Activated T-cell treated with anti-CD3 and anti-CD28 coated beads for 4 hours (primary cell): ENCODE measurements around the gene LAPTM5.
"Not testable (repeated sequence)": the region's sequence is repeated elsewhere in the genome, so short reads cannot be mapped to it uniquely, and the experiment has no call there.

Source experiments
- DNase-seq: peaks from one replicate; pipeline ENCODE4 v3.0.0-alpha.2; 2020

Gene LAPTM5

GRCh38 chr1:30757352-30758120 lies at the start of gene LAPTM5:
LAPTM5 (minus strand) TSS chr1:30757774; CDS start chr1:30757745, 29 bp downstream.
- DNase-seq: no peak

GRCh38 chr1:30806381-30807317 lies 49.1 kb upstream of the LAPTM5 start:
- DNase-seq: no peak

- no peak for DNase-seq
Observed at GRCh38 chr1:30805304-30806003, 47.9 kb upstream of the LAPTM5 start.

- DNase-seq: no peak
Observed at GRCh38 chr1:30804822-30805221, 47.2 kb upstream of the LAPTM5 start.

- DNase-seq: no peak
Observed at GRCh38 chr1:30804352-30804751, 46.8 kb upstream of the LAPTM5 start.

- DNase-seq: no peak
Observed at GRCh38 chr1:30803562-30803961, 46.0 kb upstream of the LAPTM5 start.

- peak; percentile 83 for DNase-seq
Observed at GRCh38 chr1:30801771-30802198, 44.2 kb upstream of the LAPTM5 start.

GRCh38 chr1:30799233-30799511 lies 41.6 kb upstream of the LAPTM5 start:
- DNase-seq: no peak

GRCh38 chr1:30798389-30799232 lies 41.0 kb upstream of the LAPTM5 start:
- no peak for DNase-seq

GRCh38 chr1:30795026-30795425 lies 37.5 kb upstream of the LAPTM5 start:
- DNase-seq: no peak

- no peak for DNase-seq
Observed at GRCh38 chr1:30794260-30794659, 36.7 kb upstream of the LAPTM5 start.

- no peak for DNase-seq
Observed at GRCh38 chr1:30793209-30793608, 35.6 kb upstream of the LAPTM5 start.

- no peak for DNase-seq
Observed at GRCh38 chr1:30791868-30792267, 34.3 kb upstream of the LAPTM5 start.

GRCh38 chr1:30790850-30791778 lies 33.5 kb upstream of the LAPTM5 start:
- DNase-seq: no peak

- not testable (repeated sequence) for DNase-seq
Observed at GRCh38 chr1:30790256-30790525, 32.6 kb upstream of the LAPTM5 start.

- DNase-seq: no peak
Observed at GRCh38 chr1:30789388-30790255, 32.0 kb upstream of the LAPTM5 start.

GRCh38 chr1:30788580-30789387 lies 31.2 kb upstream of the LAPTM5 start:
- no peak for DNase-seq

- no peak for DNase-seq
Observed at GRCh38 chr1:30787856-30788495, 30.4 kb upstream of the LAPTM5 start.

- DNase-seq: no peak
Observed at GRCh38 chr1:30787266-30787665, 29.7 kb upstream of the LAPTM5 start.
